ENCODE data around the gene CORO7.

DNA sequence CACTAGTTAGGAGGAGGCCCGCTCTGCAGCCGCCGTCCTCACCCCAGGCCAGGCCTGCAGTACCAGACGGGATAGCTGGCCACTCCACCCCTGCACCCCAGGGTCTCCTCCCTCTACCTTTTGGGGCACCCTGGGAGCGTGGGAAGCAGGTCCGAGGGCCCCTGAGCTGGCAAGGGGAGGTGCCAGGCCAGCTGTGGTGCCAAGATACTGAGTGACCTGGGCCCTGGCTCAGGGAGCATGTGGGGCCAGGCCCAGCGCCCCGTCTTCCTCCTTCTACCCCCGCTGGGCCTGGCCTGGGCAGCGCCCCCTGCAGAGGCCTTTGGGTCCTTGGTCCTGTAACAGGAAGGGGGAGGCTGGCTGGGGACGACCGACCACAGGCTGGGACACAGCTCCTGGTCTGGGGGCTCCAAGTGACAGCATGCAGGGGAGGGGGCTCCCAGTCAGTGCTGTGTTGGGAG, 78.2 kb downstream of the CORO7 start:
- TF ChIP-seq POLR2A (IDR thresholded peaks at IDR 0.05) (no peak), POLR2AphosphoS5 (IDR thresholded peaks at IDR 0.05) (no peak), EP300 (IDR thresholded peaks at IDR 0.05; ENCODE audit: low read depth) (no peak)
- TF ChIP-seq, protein P1, sequence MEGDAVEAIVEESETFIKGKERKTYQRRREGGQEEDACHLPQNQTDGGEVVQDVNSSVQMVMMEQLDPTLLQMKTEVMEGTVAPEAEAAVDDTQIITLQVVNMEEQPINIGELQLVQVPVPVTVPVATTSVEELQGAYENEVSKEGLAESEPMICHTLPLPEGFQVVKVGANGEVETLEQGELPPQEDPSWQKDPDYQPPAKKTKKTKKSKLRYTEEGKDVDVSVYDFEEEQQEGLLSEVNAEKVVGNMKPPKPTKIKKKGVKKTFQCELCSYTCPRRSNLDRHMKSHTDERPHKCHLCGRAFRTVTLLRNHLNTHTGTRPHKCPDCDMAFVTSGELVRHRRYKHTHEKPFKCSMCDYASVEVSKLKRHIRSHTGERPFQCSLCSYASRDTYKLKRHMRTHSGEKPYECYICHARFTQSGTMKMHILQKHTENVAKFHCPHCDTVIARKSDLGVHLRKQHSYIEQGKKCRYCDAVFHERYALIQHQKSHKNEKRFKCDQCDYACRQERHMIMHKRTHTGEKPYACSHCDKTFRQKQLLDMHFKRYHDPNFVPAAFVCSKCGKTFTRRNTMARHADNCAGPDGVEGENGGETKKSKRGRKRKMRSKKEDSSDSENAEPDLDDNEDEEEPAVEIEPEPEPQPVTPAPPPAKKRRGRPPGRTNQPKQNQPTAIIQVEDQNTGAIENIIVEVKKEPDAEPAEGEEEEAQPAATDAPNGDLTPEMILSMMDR (IDR thresholded peaks at IDR 0.05), result no peak

Data from transverse colon (tissue), 4 donors.